SU-DHL-6 (cell line): ENCODE measurements around the gene EPB41L2.

Experiments
- EZH2phosphoT487 ChIP-seq: fragments of 200-600 bp; sonication (generic), shearing (Covaris generic); conservative IDR thresholded peaks from 2 replicates; pipeline ENCODE4 v1.6.1; 2018; ENCODE audit warnings: mild to moderate bottlenecking, antibody characterized with exemption, low read length, moderate library complexity, mixed read lengths
- TF ChIP-seq, protein P1 (sequence below): fragments of 200-600 bp; sonication (generic); IDR thresholded peaks from one replicate; pipeline ENCODE4 v1.5.1; 2017; ENCODE audit warnings: antibody characterized with exemption, mild to moderate bottlenecking, low read length, moderate library complexity; ENCODE audit not compliant: insufficient read depth, poor library complexity, severe bottlenecking

DNA sequence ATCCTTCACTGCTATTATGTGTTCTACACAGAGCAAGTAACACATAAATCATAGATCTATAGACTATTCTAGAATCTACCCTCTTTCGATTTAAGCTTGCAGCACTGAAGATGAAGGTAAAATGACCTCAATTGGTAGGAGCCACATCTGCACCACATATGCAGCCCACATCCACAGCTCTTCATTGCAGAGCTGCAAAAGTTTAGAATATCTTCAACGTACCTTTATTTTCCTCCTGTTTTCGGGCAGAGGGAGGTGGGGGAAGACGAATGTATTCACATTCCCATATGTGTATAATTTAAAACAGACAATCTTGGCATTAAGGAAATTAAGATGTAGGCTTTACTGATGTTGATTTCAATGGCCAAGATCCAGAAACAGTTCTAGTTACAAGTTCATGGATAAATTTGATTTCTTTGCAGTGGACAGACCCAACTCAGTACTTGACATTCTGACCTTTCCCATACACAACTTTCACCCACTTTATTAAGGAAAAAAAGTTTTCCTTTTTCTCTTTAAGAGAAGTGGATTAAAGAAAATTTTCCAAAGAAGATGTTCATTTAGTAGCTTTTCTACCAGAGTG is 14.0 kb downstream of the EPB41L2 start:
- TF ChIP-seq, protein P1, sequence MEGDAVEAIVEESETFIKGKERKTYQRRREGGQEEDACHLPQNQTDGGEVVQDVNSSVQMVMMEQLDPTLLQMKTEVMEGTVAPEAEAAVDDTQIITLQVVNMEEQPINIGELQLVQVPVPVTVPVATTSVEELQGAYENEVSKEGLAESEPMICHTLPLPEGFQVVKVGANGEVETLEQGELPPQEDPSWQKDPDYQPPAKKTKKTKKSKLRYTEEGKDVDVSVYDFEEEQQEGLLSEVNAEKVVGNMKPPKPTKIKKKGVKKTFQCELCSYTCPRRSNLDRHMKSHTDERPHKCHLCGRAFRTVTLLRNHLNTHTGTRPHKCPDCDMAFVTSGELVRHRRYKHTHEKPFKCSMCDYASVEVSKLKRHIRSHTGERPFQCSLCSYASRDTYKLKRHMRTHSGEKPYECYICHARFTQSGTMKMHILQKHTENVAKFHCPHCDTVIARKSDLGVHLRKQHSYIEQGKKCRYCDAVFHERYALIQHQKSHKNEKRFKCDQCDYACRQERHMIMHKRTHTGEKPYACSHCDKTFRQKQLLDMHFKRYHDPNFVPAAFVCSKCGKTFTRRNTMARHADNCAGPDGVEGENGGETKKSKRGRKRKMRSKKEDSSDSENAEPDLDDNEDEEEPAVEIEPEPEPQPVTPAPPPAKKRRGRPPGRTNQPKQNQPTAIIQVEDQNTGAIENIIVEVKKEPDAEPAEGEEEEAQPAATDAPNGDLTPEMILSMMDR: no peak
- TF ChIP-seq EZH2phosphoT487: no peak
